ENCODE measurements around the gene MMP17.
"Not testable (repeated sequence)": the region's sequence is repeated elsewhere in the genome, so short reads cannot be mapped to it uniquely, and the experiment has no call there.

The MMP17 gene

DNA sequence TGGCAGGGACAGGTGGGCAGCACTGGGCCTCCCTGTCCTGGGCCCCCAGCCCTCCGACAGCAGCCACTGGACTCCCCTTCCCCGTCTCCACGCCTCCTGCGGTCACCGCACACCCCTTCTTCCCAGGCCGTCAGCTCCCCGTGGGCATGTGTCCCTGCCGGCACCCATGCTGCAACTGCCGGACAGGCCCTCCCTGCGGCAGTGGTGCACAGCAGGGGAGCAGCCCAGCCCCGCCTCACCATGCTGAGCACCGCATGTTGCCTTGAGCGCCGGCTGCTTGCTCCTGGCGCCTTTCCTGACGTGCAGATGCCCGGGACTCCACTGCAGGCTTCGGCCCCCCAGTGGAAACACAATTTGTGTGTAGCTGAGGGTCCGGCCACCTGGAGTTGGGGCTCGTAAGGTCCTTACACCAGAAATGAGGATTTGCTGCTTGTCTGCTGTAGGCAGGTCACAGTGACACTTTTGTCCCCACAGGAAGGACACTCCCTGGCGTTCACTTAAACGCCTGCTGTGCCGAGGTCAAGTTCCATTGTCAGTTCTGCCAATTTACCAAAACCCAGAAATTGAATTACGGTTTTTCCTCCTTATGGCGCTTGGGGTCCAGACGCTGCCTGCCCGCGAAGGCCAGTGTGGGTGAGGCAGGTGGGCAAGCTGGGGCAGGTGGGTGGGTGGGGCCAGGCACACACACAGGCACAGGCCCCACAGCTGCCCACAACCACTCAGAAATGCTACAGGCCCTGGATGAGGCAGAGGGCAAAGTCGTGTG, 28.2 kb upstream of the MMP17 start:
- H3K36me3 ChIP-seq (ENCODE audit: control insufficient read depth in 1 of 2, insufficient read depth in 2 of 2, low read length in 2 of 2), result peaks cover 18 to 54% of the 10 kb centered on the region in 2 donors
- no peak overlapping the region for H3K9ac ChIP-seq (ENCODE audit: low read depth in 1 of 2, low read length in 2 of 2)
- no peak overlapping the region for H3K27ac ChIP-seq (ENCODE audit: low read depth, low read length)
- peaks cover 0 to 5% of the 10 kb centered on the region in 2 donors for H3K4me1 ChIP-seq (ENCODE audit: control insufficient read depth in 1 of 2, insufficient read depth in 2 of 2, low read length in 2 of 2)
- H3K27me3 ChIP-seq (ENCODE audit: control insufficient read depth in 1 of 2, insufficient read depth in 2 of 2, low read length in 2 of 2), result no peaks in the 10 kb centered on the region
- H3K9me3 ChIP-seq (ENCODE audit: control insufficient read depth in 1 of 2, low read length in 2 of 2), result no peaks in the 10 kb centered on the region
- no peak overlapping the region for H3K4me3 ChIP-seq (ENCODE audit: low read depth in 1 of 2, low read length in 2 of 2)

DNA sequence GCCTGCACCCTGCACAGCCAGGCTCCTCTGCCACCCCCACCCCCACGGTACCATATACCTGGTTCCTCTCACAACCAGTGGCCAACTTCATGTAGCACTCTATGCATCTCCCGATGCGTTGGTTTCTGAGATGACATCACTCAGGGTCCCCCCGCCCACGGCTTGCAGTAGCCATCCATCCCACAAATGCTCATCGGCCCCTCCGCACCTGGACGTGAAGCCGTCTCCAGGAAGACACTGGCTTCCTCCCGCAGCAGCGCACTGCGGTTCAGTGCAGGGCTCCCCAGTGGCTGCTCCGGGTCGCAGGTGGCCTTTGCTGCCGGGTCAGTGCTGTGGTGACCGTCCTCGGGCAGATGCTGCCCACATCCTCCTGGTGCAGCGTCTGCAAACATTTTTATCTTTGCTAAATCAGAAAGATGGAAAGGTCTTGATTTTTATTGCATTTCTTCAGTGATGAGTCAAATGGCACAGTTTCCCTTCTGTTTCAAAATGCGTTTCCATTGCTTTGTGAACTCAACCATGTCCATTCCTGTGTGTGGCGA, 27.5 kb upstream of the MMP17 start:
- peaks cover 18 to 49% of the 10 kb centered on the region in 2 donors for H3K36me3 ChIP-seq (ENCODE audit: control insufficient read depth in 1 of 2, insufficient read depth in 2 of 2, low read length in 2 of 2)
- peaks cover 0 to 5% of the 10 kb centered on the region in 2 donors for H3K4me1 ChIP-seq (ENCODE audit: control insufficient read depth in 1 of 2, insufficient read depth in 2 of 2, low read length in 2 of 2)
- H3K27ac ChIP-seq (ENCODE audit: low read depth, low read length), result no peak overlapping the region
- no peak overlapping the region for H3K4me3 ChIP-seq (ENCODE audit: low read depth in 1 of 2, low read length in 2 of 2)
- H3K27me3 ChIP-seq (ENCODE audit: control insufficient read depth in 1 of 2, insufficient read depth in 2 of 2, low read length in 2 of 2), result no peaks in the 10 kb centered on the region
- H3K9ac ChIP-seq (ENCODE audit: low read depth in 1 of 2, low read length in 2 of 2), result no peak overlapping the region
- H3K9me3 ChIP-seq (ENCODE audit: control insufficient read depth in 1 of 2, low read length in 2 of 2), result no peaks in the 10 kb centered on the region

GRCh38 chr12:131801254-131801866, 26.8 kb upstream of the MMP17 start:
- H3K9me3 ChIP-seq (ENCODE audit: control insufficient read depth in 1 of 2, low read length in 2 of 2), result no peaks in the 10 kb centered on the region
- H3K4me3 ChIP-seq (ENCODE audit: low read depth in 1 of 2, low read length in 2 of 2), result no peak overlapping the region
- H3K4me1 ChIP-seq (ENCODE audit: control insufficient read depth in 1 of 2, insufficient read depth in 2 of 2, low read length in 2 of 2), result peaks cover 0 to 5% of the 10 kb centered on the region in 2 donors
- H3K27ac ChIP-seq (ENCODE audit: low read depth, low read length), result no peak overlapping the region
- H3K36me3 ChIP-seq (ENCODE audit: control insufficient read depth in 1 of 2, insufficient read depth in 2 of 2, low read length in 2 of 2), result peaks cover 18 to 47% of the 10 kb centered on the region in 2 donors
- no peak overlapping the region for H3K9ac ChIP-seq (ENCODE audit: low read depth in 1 of 2, low read length in 2 of 2)
- no peaks in the 10 kb centered on the region for H3K27me3 ChIP-seq (ENCODE audit: control insufficient read depth in 1 of 2, insufficient read depth in 2 of 2, low read length in 2 of 2)

DNA sequence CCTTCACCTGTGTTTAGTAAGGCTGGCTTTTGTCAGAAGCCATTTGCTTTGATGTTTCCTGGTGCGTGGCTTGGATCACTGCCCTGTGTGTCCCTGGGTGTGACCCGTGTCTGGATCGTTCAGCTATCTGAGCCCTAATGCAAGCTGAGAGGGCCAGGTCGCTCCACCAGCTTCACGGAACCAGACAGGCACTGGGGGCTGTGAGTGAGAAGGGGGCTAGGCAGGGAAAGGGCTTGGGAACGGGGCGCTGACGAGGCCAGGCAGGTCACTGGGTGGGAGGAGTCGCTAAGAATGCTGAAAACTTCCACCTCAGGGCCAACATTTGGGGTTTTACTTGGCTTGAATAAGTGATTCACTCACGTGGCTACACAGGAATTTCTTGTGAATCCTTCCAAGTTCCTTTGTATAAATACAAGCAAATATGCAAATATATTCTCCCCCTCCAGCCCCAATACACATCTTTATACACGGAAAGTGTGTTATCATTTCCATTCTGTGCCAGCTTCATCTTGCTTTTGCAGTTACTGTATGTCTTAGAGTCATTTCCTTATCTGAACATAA, 24.2 kb upstream of the MMP17 start:
- H3K27ac ChIP-seq (ENCODE audit: low read depth, low read length), result no peak overlapping the region
- no peaks in the 10 kb centered on the region for H3K9me3 ChIP-seq (ENCODE audit: control insufficient read depth in 1 of 2, low read length in 2 of 2)
- no peak overlapping the region for H3K9ac ChIP-seq (ENCODE audit: low read depth in 1 of 2, low read length in 2 of 2)
- H3K36me3 ChIP-seq (ENCODE audit: control insufficient read depth in 1 of 2, insufficient read depth in 2 of 2, low read length in 2 of 2), result peaks cover 7 to 28% of the 10 kb centered on the region in 2 donors
- no peaks in the 10 kb centered on the region for H3K27me3 ChIP-seq (ENCODE audit: control insufficient read depth in 1 of 2, insufficient read depth in 2 of 2, low read length in 2 of 2)
- peak overlapping the region in 1 of 2 donors; percentile 16 for H3K4me3 ChIP-seq (ENCODE audit: low read depth in 1 of 2, low read length in 2 of 2)
- H3K4me1 ChIP-seq (ENCODE audit: control insufficient read depth in 1 of 2, insufficient read depth in 2 of 2, low read length in 2 of 2), result peaks cover 0 to 5% of the 10 kb centered on the region in 2 donors

DNA sequence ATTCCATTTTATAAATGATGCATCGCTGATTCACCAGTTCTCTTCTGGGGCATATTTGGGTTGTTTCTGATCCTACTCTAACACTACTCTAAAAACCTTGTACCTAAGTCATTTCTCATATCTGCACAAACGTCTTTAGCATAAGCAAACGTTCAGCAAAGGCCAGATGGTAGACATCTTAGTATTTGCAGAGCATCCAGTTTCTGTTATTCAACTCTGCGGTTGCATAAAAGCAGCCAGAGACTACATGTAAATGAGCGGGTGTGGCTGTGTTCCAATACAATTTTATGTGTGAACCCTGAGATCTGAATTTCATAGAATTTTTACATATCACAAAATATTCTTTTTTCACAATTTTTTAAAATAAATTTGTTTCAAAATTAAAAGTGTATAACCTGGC, 22.8 kb upstream of the MMP17 start:
- Histone ChIP-seq H3K4me1 (ENCODE audit: control insufficient read depth in 1 of 2, insufficient read depth in 2 of 2, low read length in 2 of 2) (peaks cover 0 to 5% of the 10 kb centered on the region in 2 donors), H3K36me3 (ENCODE audit: control insufficient read depth in 1 of 2, insufficient read depth in 2 of 2, low read length in 2 of 2) (peaks cover 4 to 15% of the 10 kb centered on the region in 2 donors), H3K27me3 (ENCODE audit: control insufficient read depth in 1 of 2, insufficient read depth in 2 of 2, low read length in 2 of 2) (no peaks in the 10 kb centered on the region), H3K4me3 (ENCODE audit: low read depth in 1 of 2, low read length in 2 of 2) (no peak overlapping the region), H3K27ac (ENCODE audit: low read depth, low read length) (no peak overlapping the region), H3K9ac (ENCODE audit: low read depth in 1 of 2, low read length in 2 of 2) (no peak overlapping the region), H3K9me3 (ENCODE audit: control insufficient read depth in 1 of 2, low read length in 2 of 2) (no peaks in the 10 kb centered on the region)

DNA sequence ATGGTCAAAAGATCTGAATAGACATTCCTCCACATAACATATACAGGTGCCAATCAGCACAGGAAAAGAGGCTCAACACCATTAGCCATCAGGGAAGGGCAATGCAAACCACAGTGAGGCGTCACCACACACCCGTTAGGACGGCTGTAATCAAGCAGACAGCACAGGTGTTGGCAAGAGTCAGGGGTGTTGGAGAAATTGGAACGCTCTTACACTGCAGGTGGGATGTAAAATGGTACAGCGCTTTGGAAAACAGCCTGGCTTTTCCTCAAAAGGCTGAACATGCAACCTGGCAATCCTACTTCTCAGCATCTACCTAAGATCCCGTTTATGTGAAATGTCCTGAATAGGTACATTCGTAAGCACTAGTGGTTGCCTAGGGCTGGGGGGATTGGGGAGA, 21.5 kb upstream of the MMP17 start:
- H3K4me3 ChIP-seq (ENCODE audit: low read depth in 1 of 2, low read length in 2 of 2), result no peak overlapping the region
- no peaks in the 10 kb centered on the region for H3K27me3 ChIP-seq (ENCODE audit: control insufficient read depth in 1 of 2, insufficient read depth in 2 of 2, low read length in 2 of 2)
- H3K36me3 ChIP-seq (ENCODE audit: control insufficient read depth in 1 of 2, insufficient read depth in 2 of 2, low read length in 2 of 2), result peaks cover 4 to 6% of the 10 kb centered on the region in 2 donors
- no peak overlapping the region for H3K27ac ChIP-seq (ENCODE audit: low read depth, low read length)
- H3K4me1 ChIP-seq (ENCODE audit: control insufficient read depth in 1 of 2, insufficient read depth in 2 of 2, low read length in 2 of 2), result peaks cover 0 to 5% of the 10 kb centered on the region in 2 donors
- no peaks in the 10 kb centered on the region for H3K9me3 ChIP-seq (ENCODE audit: control insufficient read depth in 1 of 2, low read length in 2 of 2)
- H3K9ac ChIP-seq (ENCODE audit: low read depth in 1 of 2, low read length in 2 of 2), result no peak overlapping the region

DNA sequence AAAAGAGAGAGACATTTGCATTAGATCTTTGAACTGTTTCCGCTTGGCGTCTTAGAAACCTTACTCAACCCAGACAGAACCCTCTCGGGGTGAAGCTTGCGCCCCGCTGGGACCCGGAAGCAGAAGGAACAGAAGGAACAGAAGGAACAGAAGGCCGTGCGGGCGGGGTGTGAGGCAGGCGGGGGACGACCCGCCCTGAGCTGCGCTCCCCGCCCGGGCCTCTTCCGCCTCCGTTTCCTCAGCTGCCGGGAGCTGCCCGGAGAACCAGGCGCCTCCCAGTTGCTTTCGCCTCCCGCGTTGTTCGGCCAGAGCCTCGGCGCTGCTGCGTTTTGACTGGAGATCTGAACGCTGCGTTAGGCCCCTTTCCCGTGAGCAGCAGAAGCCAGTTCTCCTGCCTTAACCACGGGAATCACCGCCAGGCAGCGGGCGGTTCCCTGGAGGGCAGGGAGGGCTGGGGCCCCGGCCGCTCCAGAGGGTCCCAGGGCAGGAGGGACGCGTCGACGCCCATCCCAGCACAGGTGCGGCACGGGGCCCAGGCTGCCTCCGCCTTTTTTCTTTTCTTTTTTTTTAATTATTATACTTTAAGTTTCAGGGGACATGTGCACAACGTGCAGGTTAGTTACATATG, 19.3 kb upstream of the MMP17 start:
- Histone ChIP-seq H3K27ac (ENCODE audit: low read depth, low read length) (no peak overlapping the region), H3K36me3 (ENCODE audit: control insufficient read depth in 1 of 2, insufficient read depth in 2 of 2, low read length in 2 of 2) (no peaks in the 10 kb centered on the region), H3K9me3 (ENCODE audit: control insufficient read depth in 1 of 2, low read length in 2 of 2) (peaks cover 0 to 5% of the 10 kb centered on the region in 2 donors), H3K4me1 (ENCODE audit: control insufficient read depth in 1 of 2, insufficient read depth in 2 of 2, low read length in 2 of 2) (peaks cover 0 to 4% of the 10 kb centered on the region in 2 donors), H3K27me3 (ENCODE audit: control insufficient read depth in 1 of 2, insufficient read depth in 2 of 2, low read length in 2 of 2) (no peaks in the 10 kb centered on the region), H3K9ac (ENCODE audit: low read depth in 1 of 2, low read length in 2 of 2) (no peak overlapping the region), H3K4me3 (ENCODE audit: low read depth in 1 of 2, low read length in 2 of 2) (peak overlapping the region in 1 of 2 donors; percentile 48)

DNA sequence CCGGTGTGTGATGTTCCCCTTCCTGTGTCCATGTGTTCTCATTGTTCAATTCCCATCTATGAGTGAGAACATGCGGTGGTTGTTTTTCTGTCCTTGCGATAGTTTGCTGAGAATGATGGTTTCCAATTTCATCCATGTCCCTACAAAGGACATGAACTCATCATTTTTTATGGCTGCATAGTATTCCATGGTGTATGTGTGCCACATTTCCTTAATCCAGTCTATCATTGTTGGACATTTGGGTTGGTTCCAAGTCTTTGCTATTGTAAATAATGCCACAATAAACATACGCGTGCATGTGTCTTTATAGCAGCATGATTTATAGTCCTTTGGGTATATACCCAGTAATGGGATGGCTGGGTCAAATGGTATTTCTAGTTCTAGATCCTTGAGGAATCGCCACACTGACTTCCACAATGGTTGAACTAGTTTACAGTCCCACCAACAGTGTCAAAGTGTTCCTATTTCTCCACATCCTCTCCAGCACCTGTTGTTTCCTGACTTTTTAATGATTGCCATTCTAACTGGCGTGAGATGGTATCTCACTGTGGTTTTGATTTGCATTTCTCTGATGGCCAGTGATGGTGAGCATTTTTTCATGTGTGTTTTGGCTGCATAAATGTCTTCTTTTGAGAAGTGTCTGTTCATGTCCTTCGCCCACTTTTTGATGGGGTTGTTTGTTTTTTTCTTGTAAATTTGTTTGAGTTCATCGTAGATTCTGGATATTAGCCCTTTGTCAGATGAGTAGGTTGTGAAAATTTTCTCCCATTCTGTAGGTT, 18.5 kb upstream of the MMP17 start:
- not testable (repeated sequence) for H3K36me3 ChIP-seq (ENCODE audit: control insufficient read depth in 1 of 2, insufficient read depth in 2 of 2, low read length in 2 of 2); H3K27ac ChIP-seq (ENCODE audit: low read depth, low read length); H3K9me3 ChIP-seq (ENCODE audit: control insufficient read depth in 1 of 2, low read length in 2 of 2); H3K4me3 ChIP-seq (ENCODE audit: low read depth in 1 of 2, low read length in 2 of 2); H3K27me3 ChIP-seq (ENCODE audit: control insufficient read depth in 1 of 2, insufficient read depth in 2 of 2, low read length in 2 of 2); H3K9ac ChIP-seq (ENCODE audit: low read depth in 1 of 2, low read length in 2 of 2); H3K4me1 ChIP-seq (ENCODE audit: control insufficient read depth in 1 of 2, insufficient read depth in 2 of 2, low read length in 2 of 2)

GRCh38 chr12:131810726-131811125, 17.5 kb upstream of the MMP17 start:
- no peak overlapping the region for H3K4me3 ChIP-seq (ENCODE audit: low read depth in 1 of 2, low read length in 2 of 2)
- no peaks in the 10 kb centered on the region for H3K36me3 ChIP-seq (ENCODE audit: control insufficient read depth in 1 of 2, insufficient read depth in 2 of 2, low read length in 2 of 2)
- H3K9ac ChIP-seq (ENCODE audit: low read depth in 1 of 2, low read length in 2 of 2), result no peak overlapping the region
- no peaks in the 10 kb centered on the region for H3K27me3 ChIP-seq (ENCODE audit: control insufficient read depth in 1 of 2, insufficient read depth in 2 of 2, low read length in 2 of 2)
- peaks cover 0 to 5% of the 10 kb centered on the region in 2 donors for H3K9me3 ChIP-seq (ENCODE audit: control insufficient read depth in 1 of 2, low read length in 2 of 2)
- H3K4me1 ChIP-seq (ENCODE audit: control insufficient read depth in 1 of 2, insufficient read depth in 2 of 2, low read length in 2 of 2), result no peaks in the 10 kb centered on the region
- no peak overlapping the region for H3K27ac ChIP-seq (ENCODE audit: low read depth, low read length)

Measured in duodenal mucosa (tissue), 2 donors.